RWPE2 (cell line): Measurements from ENCODE around the gene TGM2.
"Not testable (repeated sequence)": the region's sequence is repeated elsewhere in the genome, so short reads cannot be mapped to it uniquely, and the experiment has no call there.

ENCODE experiments used
- ATAC-seq: fragments of 200-7000 bp; cut with Tn5 transposase; 3 replicates; pipeline ENCODE4 v1.9.1; 2021; ENCODE audit warnings: low read depth
- DNase-seq: peaks from one replicate; pipeline ENCODE4 v3.0.0-alpha.2; 2020; ENCODE audit warnings: low spot score
- H3K27ac ChIP-seq: fragments of 450-650 bp; 2 replicates; pipeline ENCODE4 v1.5.1; 2017; ENCODE audit warnings: mild to moderate bottlenecking; ENCODE audit not compliant: poor library complexity, severe bottlenecking
- H3K27me3 ChIP-seq: fragments of 250-450 bp; sonication (Bioruptor Pico); 2 replicates; pipeline ENCODE4 v1.5.1; 2021; ENCODE audit warnings: mild to moderate bottlenecking, moderate library complexity; ENCODE audit not compliant: insufficient read depth, poor library complexity, severe bottlenecking
- H3K36me3 ChIP-seq: fragments of 250-450 bp; sonication (Bioruptor Pico); 2 replicates; pipeline ENCODE4 v1.5.1; 2020; ENCODE audit warnings: low read depth, mild to moderate bottlenecking, moderate library complexity
- H3K4me1 ChIP-seq: fragments of 250-450 bp; sonication (Bioruptor Pico); 2 replicates; pipeline ENCODE4 v1.5.1; 2021; ENCODE audit warnings: mild to moderate bottlenecking, moderate library complexity; ENCODE audit not compliant: insufficient read depth, poor library complexity, severe bottlenecking
- H3K4me3 ChIP-seq: fragments of 250-450 bp; sonication (Bioruptor Pico); 2 replicates; pipeline ENCODE4 v1.5.1; 2021; ENCODE audit warnings: mild to moderate bottlenecking, moderate library complexity; ENCODE audit not compliant: severe bottlenecking
- H3K9me3 ChIP-seq: fragments of 250-450 bp; sonication (Bioruptor Pico); 2 replicates; pipeline ENCODE4 v1.5.1; 2021; ENCODE audit warnings: mild to moderate bottlenecking, moderate library complexity; ENCODE audit not compliant: severe bottlenecking
- TF ChIP-seq, protein P1 (sequence below): fragments of 450-650 bp; IDR thresholded peaks from one replicate; pipeline ENCODE4 v1.5.1; 2017; ENCODE audit warnings: mild to moderate bottlenecking, moderate library complexity; ENCODE audit not compliant: poor library complexity, severe bottlenecking

TGM2 gene

DNA sequence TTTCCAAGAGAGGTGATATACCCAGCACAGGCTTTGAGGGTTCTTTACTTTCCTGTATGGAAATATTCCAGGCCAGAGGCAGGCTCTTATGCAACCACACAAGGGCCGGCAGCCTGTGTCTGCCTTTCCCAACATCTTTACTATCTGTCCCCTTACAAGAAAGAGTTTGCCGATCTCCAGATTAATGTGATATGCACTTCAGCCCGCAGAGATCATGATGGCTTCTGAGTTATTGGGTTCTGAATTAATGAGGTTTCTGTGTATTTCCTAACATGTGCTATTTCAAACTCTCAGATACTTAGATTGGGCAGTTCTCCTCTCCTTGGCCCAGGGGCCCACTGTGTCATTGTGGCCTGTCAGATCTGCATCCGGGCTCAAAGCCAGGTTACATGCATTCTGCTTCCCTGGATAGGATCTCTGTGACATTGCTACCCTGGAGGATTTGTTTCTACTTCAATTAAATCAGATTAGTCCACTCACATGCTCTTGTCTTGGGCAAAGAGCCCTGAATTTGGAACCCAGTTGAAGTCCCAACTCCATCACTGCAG lies 56.6 kb downstream of the TGM2 start:
- no peak for ATAC-seq
- H3K4me1 ChIP-seq: peaks cover 31% of the 10 kb centered on the region
- no peaks in the 10 kb centered on the region for H3K27me3 ChIP-seq
- peak overlapping the region; percentile 88 for H3K27ac ChIP-seq
- peak; percentile 52 for DNase-seq
- H3K4me3 ChIP-seq: no peak overlapping the region
- H3K36me3 ChIP-seq: no peaks in the 10 kb centered on the region
- peaks cover 2% of the 10 kb centered on the region for H3K9me3 ChIP-seq
- TF ChIP-seq, protein P1, sequence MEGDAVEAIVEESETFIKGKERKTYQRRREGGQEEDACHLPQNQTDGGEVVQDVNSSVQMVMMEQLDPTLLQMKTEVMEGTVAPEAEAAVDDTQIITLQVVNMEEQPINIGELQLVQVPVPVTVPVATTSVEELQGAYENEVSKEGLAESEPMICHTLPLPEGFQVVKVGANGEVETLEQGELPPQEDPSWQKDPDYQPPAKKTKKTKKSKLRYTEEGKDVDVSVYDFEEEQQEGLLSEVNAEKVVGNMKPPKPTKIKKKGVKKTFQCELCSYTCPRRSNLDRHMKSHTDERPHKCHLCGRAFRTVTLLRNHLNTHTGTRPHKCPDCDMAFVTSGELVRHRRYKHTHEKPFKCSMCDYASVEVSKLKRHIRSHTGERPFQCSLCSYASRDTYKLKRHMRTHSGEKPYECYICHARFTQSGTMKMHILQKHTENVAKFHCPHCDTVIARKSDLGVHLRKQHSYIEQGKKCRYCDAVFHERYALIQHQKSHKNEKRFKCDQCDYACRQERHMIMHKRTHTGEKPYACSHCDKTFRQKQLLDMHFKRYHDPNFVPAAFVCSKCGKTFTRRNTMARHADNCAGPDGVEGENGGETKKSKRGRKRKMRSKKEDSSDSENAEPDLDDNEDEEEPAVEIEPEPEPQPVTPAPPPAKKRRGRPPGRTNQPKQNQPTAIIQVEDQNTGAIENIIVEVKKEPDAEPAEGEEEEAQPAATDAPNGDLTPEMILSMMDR: no peak

DNA sequence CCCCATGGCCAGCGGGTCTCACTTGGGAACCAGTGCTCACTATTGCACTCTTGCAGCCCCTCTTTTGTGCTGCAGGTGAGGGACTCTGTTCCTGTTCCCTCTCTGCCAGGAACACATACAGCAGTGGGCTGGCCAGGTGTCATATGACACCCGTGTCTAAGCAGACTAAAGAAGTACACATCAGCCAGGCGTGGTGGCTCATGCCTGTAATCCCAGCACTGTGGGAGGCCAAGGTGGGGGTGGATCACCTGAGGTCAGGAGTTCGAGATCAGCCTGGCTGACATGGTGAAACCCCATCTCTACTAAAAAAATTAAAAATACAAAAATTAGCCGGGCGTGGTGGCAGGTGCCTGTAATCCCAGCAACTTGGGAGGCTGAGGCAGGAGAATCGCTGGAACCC lies 57.2 kb downstream of the TGM2 start:
- H3K36me3 ChIP-seq, H3K27me3 ChIP-seq, H3K9me3 ChIP-seq, H3K4me3 ChIP-seq, DNase-seq, ATAC-seq: not testable (repeated sequence)
- H3K4me1 ChIP-seq: peaks cover 31% of the 10 kb centered on the region
- H3K27ac ChIP-seq: peak overlapping the region; percentile 88

DNA sequence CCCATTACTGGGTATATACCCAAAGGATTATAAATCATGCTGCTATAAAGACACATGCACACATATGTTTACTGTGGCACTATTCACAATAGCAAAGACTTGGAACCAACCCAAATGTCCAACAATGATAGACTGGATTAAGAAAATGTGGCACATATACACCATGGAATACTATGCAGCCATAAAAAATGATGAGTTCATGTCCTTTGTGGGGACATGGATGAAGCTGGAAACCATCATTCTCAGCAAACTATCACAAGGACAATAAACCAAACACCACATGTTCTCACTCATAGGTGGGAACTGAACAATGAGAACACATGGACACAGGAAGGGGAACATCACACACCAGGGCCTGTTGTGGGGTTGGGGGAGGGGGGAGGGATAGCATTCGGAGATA lies 57.7 kb downstream of the TGM2 start:
- not testable (repeated sequence) for H3K27ac ChIP-seq, DNase-seq, H3K9me3 ChIP-seq, H3K27me3 ChIP-seq, H3K4me3 ChIP-seq, ATAC-seq, H3K36me3 ChIP-seq
- peaks cover 31% of the 10 kb centered on the region for H3K4me1 ChIP-seq

DNA sequence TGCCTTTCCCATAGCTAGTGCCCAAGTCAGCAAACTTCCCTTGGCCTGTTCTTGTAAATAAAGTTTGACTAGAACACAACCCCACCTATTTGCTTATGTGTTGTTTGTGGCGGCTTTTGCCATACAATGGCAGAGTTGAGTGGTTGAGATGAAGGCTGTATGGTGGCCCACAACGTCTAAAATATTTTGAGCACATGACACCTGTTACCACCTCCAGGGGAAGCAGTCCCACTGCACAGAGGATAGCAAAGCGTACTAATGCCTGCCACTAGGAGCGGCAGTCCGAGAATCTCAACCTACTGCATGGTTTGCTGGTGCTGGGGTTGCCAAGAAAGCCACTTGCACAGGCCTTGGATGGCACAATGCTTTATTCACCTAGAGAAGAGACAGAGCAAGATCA lies 58.6 kb downstream of the TGM2 start:
- no peak overlapping the region for H3K27ac ChIP-seq
- no peak for DNase-seq
- ATAC-seq: no peak
- H3K4me3 ChIP-seq: no peak overlapping the region
- H3K36me3 ChIP-seq: no peaks in the 10 kb centered on the region
- TF ChIP-seq, protein P1: no peak
- H3K9me3 ChIP-seq: peaks cover 5% of the 10 kb centered on the region
- no peaks in the 10 kb centered on the region for H3K27me3 ChIP-seq
- H3K4me1 ChIP-seq: peaks cover 31% of the 10 kb centered on the region

DNA sequence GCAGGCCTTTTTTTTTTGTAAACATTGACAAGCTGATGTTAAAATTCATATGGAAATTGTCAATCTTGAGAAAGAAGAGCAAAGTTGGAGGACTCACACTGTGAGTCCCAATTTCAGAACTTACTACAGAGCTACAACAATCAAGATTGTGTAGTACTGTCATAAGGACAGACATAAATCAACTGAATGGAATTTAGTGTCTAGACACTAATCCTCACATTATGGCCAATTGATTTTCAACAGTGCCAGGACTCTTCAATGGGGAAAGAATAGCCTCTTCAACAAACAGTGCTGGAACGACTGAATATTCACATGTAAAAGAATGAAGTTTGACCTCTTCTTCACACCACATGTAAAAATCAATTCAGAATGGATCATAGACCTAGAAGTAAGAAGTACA lies 60.8 kb downstream of the TGM2 start:
- Histone ChIP-seq H3K4me1 (peaks cover 14% of the 10 kb centered on the region), H3K4me3 (no peak overlapping the region), H3K27ac (peak overlapping the region; percentile 0), H3K9me3 (peaks cover 13% of the 10 kb centered on the region), H3K27me3 (no peaks in the 10 kb centered on the region), H3K36me3 (no peaks in the 10 kb centered on the region)
- ATAC-seq (peak; percentile 44; the same call in 2 of the 3 replicates), DNase-seq (no peak)
- TF ChIP-seq, protein P1: no peak

DNA sequence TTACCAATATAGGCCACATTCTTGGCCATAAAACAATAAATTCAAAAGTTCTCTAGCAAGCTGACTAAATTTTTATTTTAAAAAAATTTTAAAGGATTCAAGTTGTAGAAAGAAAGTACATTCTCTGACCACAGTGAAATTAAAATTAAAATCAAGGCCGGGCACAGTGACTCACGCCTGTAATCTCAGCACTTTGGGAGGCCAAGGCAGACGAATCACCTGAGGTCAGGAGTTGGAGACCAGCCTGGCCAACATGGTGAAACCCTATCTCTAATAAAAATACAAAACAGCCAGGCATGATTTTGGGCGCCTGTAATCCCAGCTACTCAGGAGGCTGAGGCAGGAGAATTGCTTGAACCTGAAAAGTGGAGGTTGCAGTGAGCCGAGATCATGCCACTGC lies 62.9 kb downstream of the TGM2 start:
- H3K4me1 ChIP-seq, ATAC-seq, H3K4me3 ChIP-seq, H3K36me3 ChIP-seq, H3K27me3 ChIP-seq, DNase-seq: not testable (repeated sequence)
- H3K27ac ChIP-seq: peak overlapping the region; percentile 0
- peaks cover 13% of the 10 kb centered on the region for H3K9me3 ChIP-seq
